Stimulated activated CD4-positive, alpha-beta T cell treated with anti-CD3 and anti-CD28 coated beads, Interleukin-4, amount 100 ng/mL, for 1 hour (primary cell): ENCODE data around the gene SLC46A3.
"Not testable (repeated sequence)": the region's sequence is repeated elsewhere in the genome, so short reads cannot be mapped to it uniquely, and the experiment has no call there.

Source experiments
- DNase-seq: peaks from one replicate; pipeline ENCODE4 v3.0.0-alpha.2; 2020

Gene SLC46A3

GRCh38 chr13:28729541-28729940 is 10.8 kb upstream of the SLC46A3 start:
- DNase-seq, result no peak

GRCh38 chr13:28728642-28729041 is 9.9 kb upstream of the SLC46A3 start:
- no peak for DNase-seq

GRCh38 chr13:28725046-28725610 is 6.4 kb upstream of the SLC46A3 start:
- no peak for DNase-seq

GRCh38 chr13:28723806-28724205 is 5.0 kb upstream of the SLC46A3 start:
- DNase-seq, result no peak

- DNase-seq, result no peak
Observed at GRCh38 chr13:28719227-28720055, 671 bp upstream of the SLC46A3 start.

- DNase-seq, result no peak
Observed at GRCh38 chr13:28718196-28718542, 601 bp downstream of the SLC46A3 start.

GRCh38 chr13:28717170-28717569 is 1.6 kb downstream of the SLC46A3 start:
- no peak for DNase-seq

- no peak for DNase-seq
Observed at GRCh38 chr13:28716511-28716910, 2.3 kb downstream of the SLC46A3 start.

- no peak for DNase-seq
Observed at GRCh38 chr13:28714651-28715050, 4.1 kb downstream of the SLC46A3 start.

- no peak for DNase-seq
Observed at GRCh38 chr13:28710161-28710560, 8.6 kb downstream of the SLC46A3 start.

- no peak for DNase-seq
Observed at GRCh38 chr13:28707629-28708427, 10.9 kb downstream of the SLC46A3 start.

- no peak for DNase-seq
Observed at GRCh38 chr13:28705461-28706083, 13.2 kb downstream of the SLC46A3 start.

GRCh38 chr13:28704919-28705318 is 13.9 kb downstream of the SLC46A3 start:
- no peak for DNase-seq

- DNase-seq, result no peak
Observed at GRCh38 chr13:28704282-28704681, 14.5 kb downstream of the SLC46A3 start.

GRCh38 chr13:28699246-28699645 is 19.5 kb downstream of the SLC46A3 start:
- DNase-seq, result no peak

GRCh38 chr13:28697441-28697840 is 21.3 kb downstream of the SLC46A3 start:
- DNase-seq, result no peak

GRCh38 chr13:28693605-28694491 is 24.9 kb downstream of the SLC46A3 start:
- not testable (repeated sequence) for DNase-seq

- no peak for DNase-seq
Observed at GRCh38 chr13:28685892-28686291, 32.9 kb downstream of the SLC46A3 start.

- no peak for DNase-seq
Observed at GRCh38 chr13:28685114-28685513, 33.7 kb downstream of the SLC46A3 start.

GRCh38 chr13:28684257-28684656 is 34.5 kb downstream of the SLC46A3 start:
- DNase-seq, result no peak

GRCh38 chr13:28683169-28683568 is 35.6 kb downstream of the SLC46A3 start:
- not testable (repeated sequence) for DNase-seq

GRCh38 chr13:28680541-28680940 is 38.2 kb downstream of the SLC46A3 start:
- no peak for DNase-seq
